CD4-positive, alpha-beta T cell treated with Interleukin-10 for 1 hour (primary cell): ENCODE measurements around the gene MAST2.
"Not testable (repeated sequence)": the region's sequence is repeated elsewhere in the genome, so short reads cannot be mapped to it uniquely, and the experiment has no call there.

Source experiments
- DNase-seq: peaks from one replicate; pipeline ENCODE4 v3.0.0-alpha.2; 2020

MAST2 gene

GRCh38 chr1:45908611-45909140 lies 105.3 kb downstream of the MAST2 start:
- no peak for DNase-seq

GRCh38 chr1:45911634-45912033 lies 108.2 kb downstream of the MAST2 start:
- no peak for DNase-seq

- no peak for DNase-seq
These were observed 109.8 kb downstream of the MAST2 start for GRCh38 chr1:45913183-45913683.

GRCh38 chr1:45913731-45914501 lies 110.5 kb downstream of the MAST2 start:
- DNase-seq, result no peak

- DNase-seq, result no peak
These were observed 111.4 kb downstream of the MAST2 start for GRCh38 chr1:45914836-45915235.

GRCh38 chr1:45922374-45922773 lies 119.0 kb downstream of the MAST2 start:
- DNase-seq, result no peak

- no peak for DNase-seq
These were observed 119.4 kb downstream of the MAST2 start for GRCh38 chr1:45922813-45923212.

GRCh38 chr1:45923343-45923742 lies 119.9 kb downstream of the MAST2 start:
- no peak for DNase-seq

GRCh38 chr1:45924736-45925135 lies 121.3 kb downstream of the MAST2 start:
- no peak for DNase-seq

GRCh38 chr1:45925728-45926287 lies 122.4 kb downstream of the MAST2 start:
- no peak for DNase-seq

GRCh38 chr1:45926330-45926729 lies 122.9 kb downstream of the MAST2 start:
- DNase-seq, result no peak

GRCh38 chr1:45927231-45927915 lies 124.0 kb downstream of the MAST2 start:
- DNase-seq, result not testable (repeated sequence)

- DNase-seq, result no peak
These were observed 125.2 kb downstream of the MAST2 start for GRCh38 chr1:45928486-45929205.

GRCh38 chr1:45929257-45929687 lies 125.9 kb downstream of the MAST2 start:
- no peak for DNase-seq

- no peak for DNase-seq
These were observed 127.1 kb downstream of the MAST2 start for GRCh38 chr1:45930258-45931150.

- not testable (repeated sequence) for DNase-seq
These were observed 128.8 kb downstream of the MAST2 start for GRCh38 chr1:45932205-45932604.

GRCh38 chr1:45934947-45935346 lies 131.5 kb downstream of the MAST2 start:
- no peak for DNase-seq

GRCh38 chr1:45938029-45938428 lies 134.6 kb downstream of the MAST2 start:
- no peak for DNase-seq

- DNase-seq, result no peak
These were observed 139.0 kb downstream of the MAST2 start for GRCh38 chr1:45942411-45942810.

GRCh38 chr1:45943185-45943584 lies 139.8 kb downstream of the MAST2 start:
- DNase-seq, result no peak

GRCh38 chr1:45945426-45945825 lies 142.0 kb downstream of the MAST2 start:
- DNase-seq, result no peak

GRCh38 chr1:45949462-45949861 lies 146.1 kb downstream of the MAST2 start:
- DNase-seq, result not testable (repeated sequence)
